Ovary (tissue), 3 donors: Measurements from ENCODE around the gene CCDC57.

ENCODE experiments used
- CTCF ChIP-seq, 3 donors: fragments of 450-650 bp in 2 of 3; fragments of 200-600 bp in 1 of 3; IDR thresholded peaks; one replicate each; pipeline versions ENCODE4 v1.5.1 to v1.8.0; 2016 to 2022; ENCODE audit warnings: antibody characterized with exemption in 3 of 3, mild to moderate bottlenecking in 1 of 3
- EP300 ChIP-seq: sonication (generic); formaldehyde crosslinking; IDR thresholded peaks from one replicate; pipeline ENCODE4 v1.6.1; 2017; ENCODE audit warnings: antibody characterized with exemption
- POLR2A ChIP-seq: fragments of 450-650 bp; IDR thresholded peaks from one replicate; pipeline ENCODE4 v1.6.1; 2017; ENCODE audit warnings: antibody characterized with exemption, mild to moderate bottlenecking, moderate library complexity
- donor health status: DM: no; HTN: no; CAD: no.

DNA sequence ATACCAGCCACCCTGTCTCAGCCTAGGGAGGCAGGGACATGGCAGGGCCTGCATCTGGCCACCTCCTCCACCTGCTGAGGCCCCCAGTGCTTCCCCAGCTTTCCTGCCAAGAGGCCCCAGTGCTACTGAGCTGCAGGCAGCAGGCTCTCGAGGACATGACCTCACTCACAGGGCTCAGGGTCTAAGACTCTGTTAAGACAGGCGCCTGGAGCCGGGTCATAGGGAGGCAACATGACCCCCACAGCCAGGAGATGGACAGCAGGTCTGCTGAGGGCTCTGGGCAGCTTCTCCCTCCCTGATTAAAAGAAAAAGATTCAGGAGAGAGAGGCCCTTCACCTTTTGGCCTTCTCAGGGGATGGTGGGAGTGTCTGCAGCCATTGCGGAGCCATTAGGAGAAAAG lies 91.4 kb downstream of the CCDC57 start:
- TF ChIP-seq CTCF (IDR thresholded peaks at IDR 0.05) = no peak
- no peak for TF ChIP-seq POLR2A
- no peak for TF ChIP-seq EP300
